HG03060 (cell line): ENCODE measurements around the gene GTF2F1.
"Not testable (repeated sequence)": the region's sequence is repeated elsewhere in the genome, so short reads cannot be mapped to it uniquely, and the experiment has no call there.

Experiments used
- ATAC-seq: cut with Tn5 transposase; IDR thresholded peaks from one replicate; pipeline ENCODE4 v1.9.1; 2021; ENCODE audit warnings: low read depth, moderate number of reproducible peaks; ENCODE audit not compliant: unreplicated experiment

Gene GTF2F1

DNA sequence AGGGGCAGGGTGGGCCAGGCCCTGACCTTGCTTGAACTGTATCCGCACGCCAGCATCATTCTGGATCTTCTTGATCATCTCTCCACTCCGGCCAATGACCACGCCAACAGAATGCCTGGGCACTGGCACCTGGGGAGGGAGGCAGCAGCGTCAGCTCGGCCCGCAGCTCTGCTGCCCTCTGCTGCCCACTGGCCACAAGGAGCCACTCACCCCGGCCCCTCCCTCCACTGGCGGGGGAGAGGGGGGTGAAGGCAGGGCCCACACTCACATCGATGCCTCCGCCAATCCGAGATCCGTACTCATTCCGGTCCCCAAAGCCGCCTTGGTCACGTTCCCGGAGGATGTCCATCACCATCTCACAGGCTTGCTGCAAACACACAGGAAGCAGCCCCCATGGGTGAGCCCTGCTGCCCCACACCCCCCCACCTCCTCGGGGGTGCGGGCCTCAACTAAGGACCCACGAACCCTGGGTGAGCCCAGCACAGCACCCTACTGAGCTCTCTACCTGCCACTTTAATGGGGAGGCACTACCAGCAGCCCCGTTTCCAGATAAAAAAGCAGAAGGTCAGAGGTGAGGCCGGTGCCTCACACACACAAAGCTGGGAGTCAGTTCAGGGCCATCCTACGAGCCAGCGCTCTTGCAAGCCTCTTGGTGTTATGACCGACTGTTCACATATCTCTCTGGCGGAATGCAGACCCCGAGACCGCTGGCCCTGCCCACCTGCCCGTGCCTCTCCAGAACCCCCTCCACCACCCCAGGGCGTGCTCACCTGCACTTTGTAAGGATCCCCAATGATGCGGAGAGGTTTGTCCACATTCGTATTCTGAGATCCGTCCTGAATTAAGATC is 25.0 kb upstream of the GTF2F1 start:
- ATAC-seq: no peak

DNA sequence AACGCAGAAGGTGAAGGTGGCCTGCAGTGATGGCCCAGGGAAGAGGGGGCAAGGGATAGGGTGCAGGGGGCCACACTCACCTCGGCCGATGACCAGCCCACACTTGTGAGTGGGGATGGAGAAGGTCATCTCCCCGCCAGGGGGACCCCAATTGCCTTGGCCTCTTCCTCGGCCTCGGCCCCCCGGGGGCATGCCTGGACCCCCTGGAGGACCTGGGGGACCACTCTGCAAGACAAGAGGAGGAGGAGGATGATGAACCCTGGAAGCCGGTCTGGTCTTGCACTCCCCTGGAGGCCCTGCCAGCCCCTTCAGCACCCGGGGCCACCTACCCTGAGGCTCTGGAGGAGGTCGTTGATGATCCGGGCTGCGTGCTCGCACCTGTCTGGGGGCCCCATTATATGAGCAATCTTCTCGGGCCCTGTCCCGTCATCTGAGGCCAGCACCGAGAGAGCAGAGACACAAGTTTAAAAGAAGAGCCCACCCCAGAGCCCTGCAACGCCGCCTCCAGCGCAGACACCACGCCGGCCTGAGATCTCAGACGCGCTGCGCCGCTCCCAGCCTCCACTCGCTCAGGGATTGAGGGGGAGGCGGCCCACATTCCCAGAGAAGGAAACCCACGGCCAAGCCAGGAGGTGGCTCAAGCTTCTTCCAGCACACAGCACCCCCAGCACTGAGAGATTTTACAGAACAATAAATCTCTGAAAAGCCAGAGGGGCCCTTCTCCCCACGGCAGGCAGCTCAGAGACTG is 23.9 kb upstream of the GTF2F1 start:
- no peak for ATAC-seq

DNA sequence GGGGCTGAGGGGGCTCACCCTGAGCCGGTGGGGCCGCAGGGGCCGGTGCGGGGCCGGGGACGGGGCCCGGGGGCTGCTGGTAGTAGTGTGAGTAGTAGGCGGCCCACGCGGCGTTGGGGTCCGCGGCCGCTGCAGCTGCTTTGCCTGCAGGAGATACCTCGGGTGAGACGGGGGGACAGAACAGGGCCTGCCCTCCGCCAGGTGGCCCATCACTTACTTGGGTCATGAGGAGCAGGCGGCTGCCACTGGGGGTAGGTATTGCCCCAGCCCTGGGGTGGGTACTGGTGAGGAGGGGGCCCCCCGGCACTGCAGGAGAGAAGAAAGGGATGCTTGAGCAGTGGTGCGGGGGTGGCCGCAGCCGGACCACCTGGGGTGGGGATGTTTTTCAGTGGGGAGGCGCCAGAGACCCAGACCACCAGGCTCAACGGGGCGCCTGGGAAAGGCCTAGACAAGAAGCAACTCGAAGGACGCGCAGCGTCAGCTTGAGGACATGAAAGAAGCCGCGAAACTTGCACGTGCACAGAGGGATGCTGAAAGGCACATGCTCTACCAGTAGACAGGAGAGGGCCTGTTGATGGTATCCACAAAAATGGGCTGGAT is 22.7 kb upstream of the GTF2F1 start:
- ATAC-seq: no peak

DNA sequence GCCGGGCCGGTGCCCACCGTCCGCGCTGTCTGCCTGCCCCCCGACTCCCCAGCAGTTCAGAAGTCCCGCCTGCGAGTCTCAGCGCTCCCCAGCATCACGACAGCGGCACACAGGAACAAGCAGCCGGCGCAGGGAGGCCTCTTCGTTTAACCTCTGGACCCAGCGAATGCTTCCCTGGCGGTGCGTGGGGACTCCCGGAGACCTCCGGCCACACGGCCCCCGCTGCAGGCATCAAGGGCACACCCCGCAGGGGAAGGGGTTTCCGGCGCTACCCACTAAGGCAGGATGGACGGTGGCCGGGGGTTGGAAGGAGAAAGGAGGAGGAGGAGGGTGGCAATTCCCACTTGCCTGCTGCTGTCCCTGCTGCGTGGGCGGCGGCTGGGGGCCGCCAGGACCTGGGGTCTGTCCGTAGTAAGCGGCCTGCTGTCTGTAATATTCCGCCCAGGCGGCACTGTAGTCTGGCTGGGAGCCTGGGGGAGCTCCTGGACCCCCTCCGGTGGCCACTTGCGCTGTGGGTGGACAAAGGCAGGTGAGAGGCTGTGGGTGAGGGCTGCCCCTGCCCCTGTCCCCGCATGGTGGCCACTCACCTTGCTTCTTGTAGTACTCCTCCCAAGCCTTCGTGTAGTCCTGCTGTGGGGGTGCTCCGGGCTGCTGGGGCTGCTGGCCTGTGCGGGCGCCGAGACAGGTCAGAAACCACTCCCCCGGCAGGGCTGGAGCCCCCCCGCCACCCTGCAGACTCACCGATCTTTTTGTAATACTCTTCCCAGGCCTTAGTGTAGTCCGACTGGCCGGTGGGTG is 22.0 kb upstream of the GTF2F1 start:
- no peak for ATAC-seq

DNA sequence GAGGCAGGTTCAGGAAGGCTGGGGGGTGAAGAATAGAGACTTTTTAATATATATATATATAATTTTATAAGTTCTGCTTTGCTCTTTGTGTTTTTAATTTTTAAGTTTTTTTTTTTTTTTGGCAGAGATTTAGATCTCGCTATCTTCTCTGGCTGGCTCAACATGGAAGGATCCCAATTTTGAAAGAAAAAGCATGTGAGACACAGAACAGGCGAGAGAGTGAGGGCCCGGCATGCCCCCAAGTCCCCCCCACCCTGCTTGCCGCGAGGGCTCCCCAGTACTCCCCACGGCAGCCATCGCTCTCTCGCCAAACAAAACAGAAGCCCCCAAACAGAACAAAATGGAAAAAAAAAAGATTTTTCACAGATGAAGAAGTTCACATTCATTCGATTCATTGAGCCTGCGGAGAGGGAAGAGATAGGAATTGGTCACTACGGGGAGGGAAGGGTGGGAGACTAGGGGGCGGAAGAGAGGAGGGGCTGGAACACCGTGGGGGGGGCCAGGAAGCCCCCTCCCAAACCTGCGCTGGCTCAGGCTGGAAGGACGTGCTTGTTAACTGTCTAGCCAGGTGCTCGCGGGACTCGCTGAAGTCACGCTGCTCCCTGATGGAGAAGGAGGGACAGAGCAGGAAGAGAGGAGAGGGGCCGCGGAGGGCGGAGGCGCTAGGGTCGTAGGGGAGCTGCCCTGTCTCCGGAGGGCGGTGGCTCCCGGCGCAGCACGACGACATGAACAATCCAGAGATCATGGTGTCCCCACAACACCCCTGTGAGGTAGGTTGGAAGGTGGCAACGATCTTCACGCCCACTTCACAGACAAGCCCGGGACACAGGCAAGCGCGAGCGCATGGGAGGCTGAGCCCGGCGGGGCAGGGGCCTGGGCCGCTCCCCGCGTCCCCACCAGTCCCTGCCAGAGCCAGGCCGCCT is 21.0 kb upstream of the GTF2F1 start:
- no peak for ATAC-seq

DNA sequence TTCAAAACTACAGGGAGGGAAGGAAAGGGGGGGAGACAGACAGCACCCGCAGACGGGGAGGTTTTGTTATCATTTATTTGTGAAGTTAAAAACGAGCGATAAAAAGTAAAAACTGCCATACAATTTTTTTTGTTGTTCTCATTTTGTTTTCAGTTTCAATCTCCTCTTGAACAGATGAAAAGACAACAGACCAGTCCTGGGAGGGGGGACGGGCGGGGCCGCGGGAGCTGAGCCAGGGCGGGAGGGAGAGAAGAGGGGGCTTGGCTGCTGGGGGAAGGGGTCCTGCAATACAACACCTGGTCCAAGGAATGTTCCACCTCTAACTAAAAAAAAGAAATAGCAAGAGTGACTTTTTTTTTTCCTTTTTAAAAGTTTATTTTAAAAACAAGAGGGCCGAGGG is 20.3 kb upstream of the GTF2F1 start:
- ATAC-seq: no peak

DNA sequence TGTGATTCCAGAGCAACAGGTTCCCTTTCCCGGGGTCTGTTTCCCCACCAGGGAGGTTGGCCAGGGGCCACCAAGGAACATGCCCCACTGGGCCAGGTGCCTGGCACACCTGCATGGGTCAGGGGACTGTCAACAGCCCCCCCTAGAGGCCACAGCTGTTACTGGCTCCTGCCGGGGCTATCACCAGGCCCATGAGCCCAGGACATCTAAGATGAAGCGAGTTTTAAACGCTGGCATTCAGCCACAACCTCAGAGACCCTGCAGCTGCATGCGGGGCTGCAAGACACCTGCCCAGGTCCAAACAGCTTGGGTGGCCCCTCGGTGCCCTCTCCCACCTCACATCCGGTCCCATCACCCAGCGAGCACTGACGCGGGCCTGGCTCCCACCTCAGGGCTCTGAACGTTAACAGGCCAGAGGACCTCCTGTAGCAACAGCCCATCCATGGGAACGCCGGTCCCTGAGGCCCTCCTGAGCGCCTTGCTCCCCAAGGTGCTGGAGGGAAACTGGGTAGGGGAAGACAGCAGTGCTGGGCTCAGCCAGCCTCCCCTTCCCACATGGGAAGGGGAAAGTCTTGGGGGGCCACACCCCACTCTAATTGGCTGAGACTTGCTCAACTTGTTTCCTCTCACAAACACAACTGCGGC is 19.6 kb upstream of the GTF2F1 start:
- ATAC-seq: no peak

DNA sequence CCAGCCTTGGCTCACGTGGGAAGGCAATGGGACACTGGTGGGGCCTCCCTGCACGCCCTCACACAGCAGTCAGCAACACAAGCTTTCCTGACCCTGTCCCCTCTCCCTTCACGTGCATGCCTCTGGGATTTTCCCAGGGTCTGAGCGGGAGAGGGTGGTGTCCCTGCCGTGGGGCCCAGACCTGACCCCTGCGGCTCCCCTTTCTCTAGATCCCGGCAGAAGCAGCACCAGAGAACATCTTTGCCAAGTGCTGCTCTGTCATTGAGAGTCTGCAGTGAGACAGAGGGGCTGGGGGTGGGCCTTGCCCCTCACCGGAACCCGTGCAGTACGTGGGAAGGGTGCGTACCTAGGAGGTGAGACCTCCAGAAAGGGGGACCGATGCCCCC is 19.1 kb upstream of the GTF2F1 start:
- no peak for ATAC-seq

DNA sequence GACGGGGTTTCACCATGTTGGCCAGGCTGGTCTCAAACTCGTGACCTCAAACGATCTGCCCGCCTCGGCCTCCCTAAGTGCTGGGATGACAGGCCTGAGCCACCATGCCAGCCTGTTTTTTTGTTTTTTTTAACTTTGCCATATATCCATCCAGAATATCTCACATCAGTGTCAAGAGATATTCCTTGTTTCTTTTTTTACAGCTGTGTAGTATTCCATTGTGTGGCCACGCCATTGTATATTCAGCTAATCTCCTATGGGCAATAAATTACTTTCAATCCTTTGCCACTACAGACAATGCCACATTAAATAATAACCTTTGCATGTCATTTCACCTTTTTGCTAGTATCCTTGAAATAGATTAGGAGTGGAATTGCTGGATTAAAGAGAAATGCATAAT is 16.4 kb upstream of the GTF2F1 start:
- no peak for ATAC-seq

DNA sequence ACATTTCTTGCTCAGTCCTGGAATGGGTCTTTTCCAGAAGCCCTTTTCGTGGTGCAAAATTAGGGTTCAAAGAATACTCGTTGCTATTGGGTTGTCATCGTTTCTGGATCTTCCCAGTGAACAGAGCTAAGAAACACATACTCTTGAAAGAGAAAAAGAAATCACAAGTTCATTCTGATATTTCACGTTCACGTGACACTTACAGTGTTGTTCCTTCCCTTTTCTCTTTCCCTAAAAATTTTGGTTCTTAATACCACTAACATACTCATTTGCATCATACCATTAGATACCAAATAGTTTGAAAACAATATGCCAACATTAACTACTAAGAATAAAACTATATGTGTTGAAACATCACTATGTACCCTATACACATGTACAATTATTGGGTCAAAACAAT is 13.4 kb upstream of the GTF2F1 start:
- no peak for ATAC-seq

DNA sequence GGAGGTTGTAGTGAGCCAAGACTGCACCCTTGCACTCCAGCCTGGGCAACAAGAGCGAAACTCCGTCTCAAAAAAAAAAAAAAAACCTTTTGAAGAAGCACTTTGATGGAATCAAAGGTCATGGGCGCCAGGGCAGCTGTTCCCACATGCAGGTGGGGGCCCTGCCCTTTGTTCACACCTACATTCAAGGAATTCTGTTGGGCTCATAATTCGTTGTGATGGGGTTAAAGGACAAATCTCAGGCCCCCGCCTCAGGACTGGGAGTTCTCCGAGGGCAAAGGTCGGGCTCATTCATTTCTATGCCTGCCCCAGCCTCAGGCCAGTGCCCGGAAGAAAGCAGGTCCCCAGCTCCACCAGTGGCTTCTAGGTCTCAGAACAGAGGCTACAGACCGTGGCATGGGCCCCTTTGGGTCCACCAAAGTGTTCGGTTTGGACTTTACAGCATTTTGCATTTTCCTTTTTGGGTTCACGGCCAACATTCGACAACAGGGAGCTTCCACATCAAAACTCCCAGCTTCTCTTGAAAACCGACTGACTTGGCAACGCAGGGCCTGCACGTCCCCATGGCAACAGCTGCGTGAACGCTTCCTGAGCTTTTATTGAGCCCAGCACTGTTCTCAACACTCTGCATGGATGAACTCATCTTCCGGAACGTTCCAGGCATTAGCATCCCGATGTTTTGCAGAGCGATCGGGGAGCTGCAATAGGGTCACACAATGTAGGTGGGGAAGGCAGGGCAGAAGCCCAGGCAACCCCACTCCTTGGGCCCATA is 10.1 kb upstream of the GTF2F1 start:
- no peak for ATAC-seq

DNA sequence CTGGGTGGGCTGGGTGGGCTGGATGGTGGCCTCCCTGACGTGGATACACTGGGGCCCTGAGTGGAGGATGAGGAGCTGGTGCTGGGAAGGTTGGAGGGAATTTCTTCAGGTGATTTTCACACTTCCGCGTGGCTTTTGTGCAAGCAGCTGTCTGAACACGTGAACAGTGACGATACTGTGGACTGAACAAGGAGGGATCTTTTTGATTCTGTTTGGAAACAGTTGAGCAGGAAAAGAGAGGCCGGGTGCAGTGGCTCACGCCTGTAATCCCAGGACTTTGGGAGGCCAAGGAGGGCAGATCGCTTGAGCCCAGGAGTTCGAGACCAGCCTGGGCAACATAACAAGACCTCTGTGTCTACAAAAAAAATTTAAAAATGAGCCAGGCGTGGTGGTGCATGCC is 9.1 kb upstream of the GTF2F1 start:
- ATAC-seq: no peak

DNA sequence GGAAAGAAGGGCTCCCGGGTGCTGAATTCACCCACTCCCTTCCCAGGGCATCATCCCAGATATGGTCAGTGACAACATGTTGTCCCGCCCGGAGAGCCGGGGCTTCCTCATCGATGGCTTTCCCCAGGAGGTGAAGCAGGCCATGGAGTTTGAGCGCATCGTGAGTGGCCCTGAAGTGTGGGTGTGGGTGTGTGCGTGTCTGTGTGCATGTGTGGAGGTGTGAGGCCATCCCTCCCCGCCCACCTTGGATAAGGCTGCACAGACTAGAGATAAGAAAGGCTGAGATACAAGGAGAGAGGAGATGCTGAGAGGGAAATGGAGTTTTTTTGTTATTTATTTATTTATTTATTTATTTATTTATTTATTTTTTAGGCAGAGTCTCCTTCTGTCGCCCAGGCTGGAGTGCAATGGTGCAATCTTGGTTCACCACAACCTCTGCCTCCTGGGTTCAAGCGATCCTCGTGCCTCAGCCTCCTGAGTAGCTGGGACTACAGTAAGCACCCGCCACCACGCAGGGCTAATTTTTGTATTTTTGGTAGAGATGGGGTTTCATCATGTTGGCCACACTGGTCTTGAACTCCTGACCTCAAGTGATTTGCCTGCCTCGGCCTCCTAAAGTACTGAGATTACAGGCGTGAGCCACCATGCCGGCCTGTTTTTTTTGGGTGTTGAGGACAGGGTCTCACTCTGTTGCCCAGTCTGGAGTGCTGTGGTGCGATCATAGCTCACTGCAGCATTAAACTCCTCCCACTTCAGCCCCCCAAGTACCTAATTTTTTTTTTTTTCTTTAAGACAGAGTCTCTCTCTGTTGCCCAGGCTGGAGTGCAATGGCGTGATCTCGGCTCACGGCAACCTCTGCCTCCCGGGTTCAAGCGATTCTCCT is 7.3 kb upstream of the GTF2F1 start:
- ATAC-seq: not testable (repeated sequence)

DNA sequence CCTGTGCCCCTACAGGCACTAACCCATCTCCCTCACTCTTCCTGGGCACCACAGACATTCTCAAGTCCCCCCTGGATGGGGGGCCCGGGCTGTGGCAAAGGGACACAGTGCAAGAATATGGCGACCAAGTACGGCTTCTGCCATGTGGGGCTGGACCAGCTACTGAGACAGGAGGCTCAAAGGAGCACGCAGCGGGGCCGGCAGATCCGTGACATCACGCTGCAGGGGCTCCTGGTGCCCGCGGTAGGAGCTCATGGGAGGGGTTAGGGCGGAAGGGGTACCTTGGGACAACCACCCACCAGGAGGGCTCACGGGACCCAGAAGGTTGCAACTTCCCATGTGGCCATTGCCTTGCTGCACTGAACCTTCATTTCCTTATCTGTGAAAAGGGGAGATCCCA is 3.3 kb upstream of the GTF2F1 start:
- no peak for ATAC-seq

DNA sequence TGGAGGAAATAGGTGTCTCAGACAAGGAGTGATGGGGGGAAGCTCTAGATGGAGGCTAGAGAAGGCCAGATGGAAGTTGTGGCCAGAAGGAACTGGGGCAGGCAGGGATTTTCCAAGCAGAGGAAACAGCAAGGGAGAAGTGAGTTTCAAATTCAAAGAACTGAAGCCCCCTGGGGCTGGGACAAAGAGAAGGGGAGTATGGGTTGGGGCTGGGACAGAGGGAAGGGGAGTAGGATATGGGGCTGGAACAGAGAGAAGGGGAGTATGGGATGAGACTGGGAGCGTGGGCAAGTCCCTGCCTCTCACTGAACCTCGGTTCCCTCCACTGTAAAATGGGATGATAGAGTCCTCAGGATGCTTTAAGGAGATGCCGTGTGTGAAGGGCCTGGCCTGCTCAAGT is 1.9 kb upstream of the GTF2F1 start:
- no peak for ATAC-seq

DNA sequence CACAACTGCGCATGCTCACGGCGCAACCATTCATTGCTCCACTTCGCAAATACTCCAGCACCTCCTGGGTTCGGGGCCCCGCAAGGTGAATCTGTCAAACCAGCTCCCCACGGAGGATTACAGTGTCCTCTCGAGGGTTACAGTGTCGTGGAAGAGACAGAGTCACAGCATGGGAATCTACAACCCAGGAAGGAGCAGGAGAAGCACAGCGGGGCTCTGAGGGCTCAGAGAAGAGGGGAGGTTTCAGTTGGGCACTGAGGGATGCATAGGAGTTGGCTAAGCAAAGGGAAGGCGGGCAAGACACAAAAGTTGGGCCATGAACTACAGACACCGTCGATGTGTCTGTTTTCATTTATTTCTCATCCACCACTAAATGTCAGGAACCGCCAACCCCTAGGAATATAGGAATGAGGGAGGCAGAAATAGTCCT is 1.0 kb upstream of the GTF2F1 start:
- no peak for ATAC-seq

DNA sequence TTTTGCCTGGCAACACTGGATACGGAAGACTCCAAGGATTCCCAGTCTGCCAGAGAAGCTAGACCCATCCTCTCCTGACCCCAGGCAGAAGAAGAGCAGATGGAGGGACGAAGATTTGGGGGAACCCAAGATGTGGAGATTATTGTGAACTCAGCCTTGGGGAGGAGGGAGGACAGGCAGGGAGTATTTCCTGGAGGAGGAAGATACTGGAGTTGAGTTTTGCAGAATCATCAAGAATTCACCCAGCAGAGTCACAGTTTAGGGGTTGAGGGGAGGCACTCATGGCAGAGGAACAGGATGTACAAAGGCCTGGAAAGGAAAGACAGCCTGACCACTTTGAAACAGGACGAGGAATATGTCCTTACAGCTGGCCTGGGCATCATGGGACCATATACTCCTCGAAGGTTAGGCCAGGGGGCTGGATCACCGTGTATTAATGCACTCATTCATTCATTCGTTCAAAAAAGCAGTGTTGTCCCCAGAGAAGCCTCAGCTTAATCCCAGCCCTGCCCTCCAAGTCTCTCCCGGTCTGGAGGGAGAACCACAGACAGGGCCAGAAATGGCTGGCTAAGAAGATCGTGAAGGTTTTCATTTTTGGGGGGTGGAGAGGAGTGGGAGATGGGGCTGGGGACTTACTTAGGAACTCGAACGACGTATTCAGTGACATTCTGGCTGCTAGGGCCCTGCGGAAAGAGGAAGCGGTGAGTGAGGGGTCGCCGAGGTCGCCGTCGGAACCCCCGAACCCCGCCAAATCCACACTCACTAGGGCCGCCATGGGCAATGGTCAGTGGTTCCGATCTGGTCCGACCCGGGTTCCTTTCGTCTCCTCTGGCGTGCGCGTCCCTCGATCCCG is 517 bp downstream of the GTF2F1 start:
- ATAC-seq: no peak
